Spleen (tissue), 7 donors: ENCODE results near the gene EXOC3.

Experiments used
- CTCF ChIP-seq, 11 experiments: fragments of 200-600 bp in 7 of 11; fragments of 450-650 bp in 4 of 11; sonication (generic) in 4 of 11; IDR thresholded peaks in 8 of 11; conservative IDR thresholded peaks in 3 of 11; 1 replicate in 7 of 11; 2 replicates in 4 of 11; pipeline versions ENCODE4 v1.4.0 to v1.8.0; 2016 to 2021; ENCODE audit warnings: antibody characterized with exemption in 11 of 11, inconsistent platforms in 4 of 11, mild to moderate bottlenecking in 1 of 11
- POLR2A ChIP-seq, 3 donors: fragments of 450-650 bp; IDR thresholded peaks; one replicate each; pipeline ENCODE4 v1.5.1; 2017; ENCODE audit warnings: antibody characterized with exemption in 3 of 3, mild to moderate bottlenecking in 1 of 3
- POLR2AphosphoS5 ChIP-seq, 3 donors: sonication (generic); formaldehyde crosslinking; IDR thresholded peaks; one replicate each; pipeline ENCODE4 v1.5.1; 2017; ENCODE audit warnings: antibody characterized with exemption in 3 of 3
- donor health status: DM: no; HTN: no; CAD: no; lungs with moderate emphysema.
- donor health status: DM: no; HTN: no; CAD: no.
- donor health status: DM: no; HTN: no; CAD: no.

GRCh38 chr5:426392-426976 is 16.5 kb upstream of the EXOC3 start:
- TF ChIP-seq CTCF (IDR thresholded peaks at IDR 0.05 in 8 of 11, conservative IDR thresholded peaks at IDR 0.05 in 3 of 11) (no peak), POLR2AphosphoS5 (IDR thresholded peaks at IDR 0.05) (no peak), POLR2A (IDR thresholded peaks at IDR 0.05) (no peak)
